ENCODE results near the gene DEDD2. TPM values are rescaled to one million over a fixed set of nuclear protein-coding genes. Genes with fewer than 3 reads are reported as not detected.

Gene DEDD2
- total RNA-seq, 2 donors from 2014 or later, result 28.7 to 39.3 TPM

DNA sequence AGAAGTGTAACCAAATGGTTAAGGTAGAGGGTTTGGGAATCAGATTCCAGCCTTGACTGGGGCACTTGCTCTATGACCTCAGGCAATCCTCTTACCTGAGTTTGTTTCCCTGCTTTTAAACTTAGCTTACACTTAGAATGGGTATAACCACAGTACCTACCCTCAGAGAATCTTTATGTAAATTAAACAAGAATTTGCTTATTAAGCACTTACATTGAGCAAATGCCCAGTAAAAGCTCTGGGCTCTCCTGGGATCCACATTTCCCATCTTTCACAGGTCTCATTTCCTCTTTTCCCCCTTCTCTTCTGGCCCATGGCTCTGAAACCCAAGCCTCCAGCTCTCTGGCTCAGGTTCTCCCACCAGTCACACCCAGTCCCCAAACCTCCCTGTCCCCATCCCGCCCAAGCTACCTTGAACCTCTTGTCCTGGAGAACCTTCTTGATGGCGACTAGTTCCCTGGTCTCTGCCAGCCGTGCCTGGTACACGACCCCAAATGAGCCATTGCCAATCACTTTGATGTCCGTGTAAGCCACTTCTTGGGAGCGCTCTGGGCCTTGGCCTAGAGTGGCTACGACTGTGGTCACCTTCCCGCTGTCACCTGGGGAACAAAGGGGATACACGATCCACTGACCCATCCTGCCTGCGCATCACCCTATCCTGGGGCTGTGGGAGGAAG is 22.2 kb upstream of the DEDD2 start:
- ATAC-seq (no peak), DNase-seq (ENCODE audit: low spot score in 2 of 2) (no peak)
- H3K9me3 Mint-ChIP-seq, result no peaks in the 10 kb centered on the region
- peak overlapping the region; percentile 42 to 94 for H3K27ac Mint-ChIP-seq
- peaks cover 18 to 41% of the 10 kb centered on the region in 2 donors for H3K36me3 Mint-ChIP-seq

GRCh38 chr19:42235181-42235580 is 17.7 kb upstream of the DEDD2 start:
- DNase-seq (ENCODE audit: low spot score in 2 of 2) (no peak), ATAC-seq (no peak)
- peak overlapping the region; percentile 29 to 87 for H3K27ac Mint-ChIP-seq
- H3K9me3 Mint-ChIP-seq, result no peaks in the 10 kb centered on the region
- peaks cover 7 to 25% of the 10 kb centered on the region in 2 donors for H3K36me3 Mint-ChIP-seq

- Mint-ChIP-seq H3K36me3 (peaks cover 7 to 20% of the 10 kb centered on the region in 2 donors), H3K9me3 (no peaks in the 10 kb centered on the region), H3K27ac (peak overlapping the region in 1 of 2 donors; percentile 54)
- DNase-seq (ENCODE audit: low spot score in 2 of 2) (no peak), ATAC-seq (no peak)
Observed at GRCh38 chr19:42234364-42234763, 16.9 kb upstream of the DEDD2 start.

DNA sequence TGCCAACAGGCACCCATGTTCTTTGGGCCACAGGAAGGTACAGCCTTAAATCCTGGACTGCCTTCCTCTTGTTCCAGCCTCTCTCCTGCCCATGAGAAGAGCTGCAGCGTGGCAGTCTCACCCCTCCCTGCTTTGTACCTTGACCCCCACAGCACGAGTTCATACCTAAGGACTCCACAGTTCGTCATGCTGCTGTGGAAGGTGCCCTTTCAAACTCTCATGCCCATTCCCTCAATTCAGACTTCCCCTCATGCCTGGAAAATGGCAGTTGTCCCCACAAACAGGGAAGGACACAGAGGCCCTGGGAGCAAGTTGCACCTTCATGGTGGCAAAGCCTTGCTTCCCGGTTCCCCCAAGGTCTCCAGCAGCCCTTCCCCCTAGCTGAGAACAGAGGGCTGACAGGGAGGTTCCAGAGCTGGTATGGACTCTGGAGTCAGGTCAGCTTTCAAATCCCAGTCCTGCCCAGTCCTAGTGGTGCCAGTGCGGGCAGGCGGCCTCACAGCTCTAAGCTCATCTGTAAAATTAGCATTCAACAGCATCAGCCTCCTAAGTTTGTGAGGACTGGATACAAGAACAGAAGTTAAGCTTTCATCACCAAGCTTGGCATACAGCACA is 16.3 kb upstream of the DEDD2 start:
- ATAC-seq (no peak), DNase-seq (ENCODE audit: low spot score in 2 of 2) (no peak)
- H3K27ac Mint-ChIP-seq, result peak overlapping the region in 1 of 2 donors; percentile 79
- no peaks in the 10 kb centered on the region for H3K9me3 Mint-ChIP-seq
- H3K36me3 Mint-ChIP-seq, result peaks cover 7 to 16% of the 10 kb centered on the region in 2 donors

- H3K36me3 Mint-ChIP-seq, result peaks cover 7 to 16% of the 10 kb centered on the region in 2 donors
- DNase-seq (ENCODE audit: low spot score in 2 of 2), result no peak
- H3K27ac Mint-ChIP-seq, result peak overlapping the region in 1 of 2 donors; percentile 22
Observed at GRCh38 chr19:42233106-42233505, 15.6 kb upstream of the DEDD2 start.

GRCh38 chr19:42232435-42232834 is 15.0 kb upstream of the DEDD2 start:
- Mint-ChIP-seq H3K9me3 (no peaks in the 10 kb centered on the region), H3K36me3 (peaks cover 7 to 16% of the 10 kb centered on the region in 2 donors), H3K27ac (peak overlapping the region in 1 of 2 donors; percentile 29)
- no peak for ATAC-seq
- DNase-seq (ENCODE audit: low spot score in 2 of 2), result no peak

More at GRCh38 chr19:42233106-42233505, 15.6 kb upstream of the DEDD2 start:
- ATAC-seq, result no peak
- no peaks in the 10 kb centered on the region for H3K9me3 Mint-ChIP-seq

DNA sequence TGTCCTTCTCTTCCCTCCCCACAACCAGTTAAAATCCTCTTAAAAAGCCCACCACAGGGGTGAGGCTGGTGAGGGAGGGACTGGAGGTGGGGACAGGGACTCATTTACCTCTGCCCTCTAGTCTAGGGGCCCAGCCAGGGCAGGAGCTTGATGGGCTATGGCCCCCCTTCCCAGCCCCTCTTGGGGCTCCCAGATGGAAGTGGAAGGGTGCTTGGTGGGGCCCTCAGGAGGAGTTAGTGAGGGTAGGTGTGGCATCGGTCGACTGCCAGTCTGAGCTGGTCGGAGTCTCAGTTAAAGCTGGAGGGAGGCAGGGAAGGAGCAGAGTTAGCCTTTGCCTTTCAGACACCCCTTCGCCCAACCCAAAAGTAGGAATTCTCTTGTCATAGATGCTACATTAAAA is 13.1 kb upstream of the DEDD2 start:
- ATAC-seq, result peak in 1 of 2 donors; percentile 21
- no peak overlapping the region for H3K27ac Mint-ChIP-seq
- no peaks in the 10 kb centered on the region for H3K9me3 Mint-ChIP-seq
- no peak for DNase-seq (ENCODE audit: low spot score in 2 of 2)
- H3K36me3 Mint-ChIP-seq, result peaks cover 7 to 15% of the 10 kb centered on the region in 2 donors

- Mint-ChIP-seq H3K36me3 (peaks cover 7 to 9% of the 10 kb centered on the region in 2 donors), H3K9me3 (no peaks in the 10 kb centered on the region), H3K27ac (peak overlapping the region; percentile 47 to 80)
- peak in 1 of 2 donors; percentile 25 for ATAC-seq
- DNase-seq (ENCODE audit: low spot score in 2 of 2), result no peak
Observed at GRCh38 chr19:42229855-42230351, 12.4 kb upstream of the DEDD2 start.

GRCh38 chr19:42229301-42229854 is 11.9 kb upstream of the DEDD2 start:
- Mint-ChIP-seq H3K9me3 (no peaks in the 10 kb centered on the region), H3K36me3 (peaks cover 7 to 9% of the 10 kb centered on the region in 2 donors), H3K27ac (peak overlapping the region; percentile 47 to 80)
- ATAC-seq, result peak in 1 of 2 donors; percentile 6
- DNase-seq (ENCODE audit: low spot score in 2 of 2), result no peak

GRCh38 chr19:42228641-42229040 is 11.2 kb upstream of the DEDD2 start:
- no peak for DNase-seq (ENCODE audit: low spot score in 2 of 2)
- H3K36me3 Mint-ChIP-seq, result peaks cover 7 to 9% of the 10 kb centered on the region in 2 donors
- peak overlapping the region; percentile 43 to 47 for H3K27ac Mint-ChIP-seq

GRCh38 chr19:42226886-42227285 is 9.4 kb upstream of the DEDD2 start:
- H3K9me3 Mint-ChIP-seq, result no peaks in the 10 kb centered on the region
- no peak for DNase-seq (ENCODE audit: low spot score in 2 of 2)
- H3K27ac Mint-ChIP-seq, result peak overlapping the region in 1 of 2 donors; percentile 41
- ATAC-seq, result no peak
- H3K36me3 Mint-ChIP-seq, result peaks cover 7 to 20% of the 10 kb centered on the region in 2 donors

More at GRCh38 chr19:42228641-42229040, 11.2 kb upstream of the DEDD2 start:
- no peaks in the 10 kb centered on the region for H3K9me3 Mint-ChIP-seq
- no peak for ATAC-seq

- Mint-ChIP-seq H3K9me3 (no peaks in the 10 kb centered on the region), H3K36me3 (peaks cover 7 to 22% of the 10 kb centered on the region in 2 donors), H3K27ac (no peak overlapping the region)
- ATAC-seq, result no peak
- DNase-seq (ENCODE audit: low spot score in 2 of 2), result no peak
Observed at GRCh38 chr19:42225718-42226292, 8.3 kb upstream of the DEDD2 start.

GRCh38 chr19:42224940-42225717 is 7.7 kb upstream of the DEDD2 start:
- ATAC-seq (no peak), DNase-seq (ENCODE audit: low spot score in 2 of 2) (no peak)
- no peak overlapping the region for H3K27ac Mint-ChIP-seq
- no peaks in the 10 kb centered on the region for H3K9me3 Mint-ChIP-seq
- H3K36me3 Mint-ChIP-seq, result peaks cover 14 to 29% of the 10 kb centered on the region in 2 donors

GRCh38 chr19:42220751-42221097 is 3.2 kb upstream of the DEDD2 start:
- Mint-ChIP-seq H3K27ac (peak overlapping the region; percentile 92 to 95), H3K36me3 (peaks cover 27 to 38% of the 10 kb centered on the region in 2 donors), H3K9me3 (no peaks in the 10 kb centered on the region)
- ATAC-seq (no peak), DNase-seq (ENCODE audit: low spot score in 2 of 2) (no peak)

DNA sequence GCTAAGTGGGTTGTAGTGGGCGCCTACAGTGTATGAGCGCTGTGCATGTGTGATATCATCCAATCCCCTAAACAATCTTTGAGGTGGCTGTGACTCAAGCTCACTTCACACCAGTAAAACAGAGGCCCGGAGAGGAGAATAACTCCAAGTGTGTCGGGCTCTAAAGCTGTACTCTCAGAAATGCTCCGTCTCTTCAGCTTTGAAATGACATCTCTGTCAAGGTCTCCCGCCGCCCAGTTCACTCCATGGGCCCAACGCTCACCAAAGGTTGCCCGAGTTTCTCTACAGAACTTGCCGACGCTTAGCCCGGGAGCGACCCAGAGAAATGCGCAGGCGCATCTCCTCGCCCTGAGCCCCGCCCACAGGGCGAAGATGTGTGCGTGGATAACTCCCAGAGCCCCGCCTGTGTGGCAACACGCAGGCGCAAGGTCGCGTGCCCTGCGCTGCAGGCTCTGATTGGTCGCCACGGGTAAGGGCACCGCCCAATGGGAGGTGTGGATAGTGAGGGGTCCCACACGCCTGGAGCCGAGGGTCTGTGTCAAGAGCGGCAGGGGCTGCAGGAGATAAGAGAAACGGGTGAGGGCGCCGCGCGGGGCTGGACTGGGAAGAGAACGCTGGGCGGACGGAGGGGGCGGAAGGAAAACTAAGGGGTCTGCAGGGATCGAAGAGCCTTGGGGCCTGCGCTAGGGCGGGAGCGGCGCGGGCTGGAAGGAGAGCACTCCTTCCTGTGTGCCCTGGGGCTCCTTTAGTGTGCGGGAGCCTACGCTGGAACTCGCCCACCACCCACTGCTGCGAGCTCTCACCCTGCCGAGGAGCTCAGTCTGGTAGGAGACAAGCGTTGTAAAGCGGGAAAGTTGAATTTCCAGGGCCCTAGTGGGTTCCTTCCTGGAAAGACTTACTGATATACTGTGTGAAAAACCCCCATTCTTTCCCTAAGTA is 2.6 kb upstream of the DEDD2 start, which contains the start of gene ZNF526:
Gene ZNF526, plus strand, starts transcription at position 501 of the 939 bp plus-strand sequence. CDS start 4,092 bp downstream, outside the sequence.
- H3K9me3 Mint-ChIP-seq, result no peaks in the 10 kb centered on the region

More for the DNA sequence above, 2.6 kb upstream of the DEDD2 start, which contains the start of gene ZNF526:
- peak; percentile 97 to 98 for DNase-seq (ENCODE audit: low spot score in 2 of 2)
- H3K27ac Mint-ChIP-seq, result peak within 1 kb of the TSS; percentile 92 to 95
- peaks cover 33 to 40% of the 10 kb centered on the region in 2 donors for H3K36me3 Mint-ChIP-seq
- peak; percentile 84 to 88 for ATAC-seq

All from activated naive CD4-positive, alpha-beta T cell treated with anti-CD3 and anti-CD28 coated beads, Interleukin-2, amount 50 U/mL, for 72 hours (primary cell).